H1 (cell line): ENCODE results near the gene SAMD4A. TPM values are rescaled to one million over a fixed set of nuclear protein-coding genes. Genes with fewer than 3 reads are reported as not detected.

Experiments used
- CTCF ChIA-PET: fragments of 300-600 bp; sonication (Branson Sonifier 250); formaldehyde crosslinking; loops from one replicate; lab custom pipeline; 2021; ENCODE audit not compliant: partially characterized antibody; lab: Charles Lee
- POLR2A ChIA-PET: fragments of 300-600 bp; sonication (Branson Sonifier 250); formaldehyde crosslinking; loops from one replicate; lab custom pipeline; 2021; ENCODE audit warnings: inconsistent platforms; ENCODE audit not compliant: partially characterized antibody; lab: Charles Lee
- DNase-seq, 2 experiments: peaks; one replicate each; pipeline versions ENCODE4 v3.0.0 to v3.0.0-alpha.2; 2010 to 2022; ENCODE audit warnings: low spot score in 2 of 2, low read depth in 1 of 2, mixed read lengths in 1 of 2
- FAIRE-seq: peaks from 2 replicates; lab custom pipeline; 2011; peaks lifted over from hg19 to GRCh38; lab: Jason Lieb, UNC
- H2AFZ ChIP-seq: 2 replicates; pipeline ENCODE4 v1.8.1; 2012; ENCODE audit warnings: low read length, inconsistent platforms
- H2AK5ac ChIP-seq: 2 replicates; pipeline ENCODE4 v1.6.1; 2013; ENCODE audit warnings: low read depth, low read length
- H2BK120ac ChIP-seq: replicated peaks from 2 replicates; pipeline ENCODE3; 2013; ENCODE audit warnings: low read depth, low read length, inconsistent platforms
- H2BK12ac ChIP-seq: 2 replicates; pipeline ENCODE4 v1.6.1; 2013; ENCODE audit warnings: low read depth, low read length
- H2BK15ac ChIP-seq: 2 replicates; pipeline ENCODE4 v1.6.1; 2013; ENCODE audit warnings: low read length
- H2BK20ac ChIP-seq: 2 replicates; pipeline ENCODE4 v1.6.1; 2013; ENCODE audit warnings: low read length
- H2BK5ac ChIP-seq: 2 replicates; pipeline ENCODE4 v1.6.1; 2013; ENCODE audit warnings: low read depth, low read length
- H3K14ac ChIP-seq: 2 replicates; pipeline ENCODE4 v1.6.1; 2013; ENCODE audit warnings: inconsistent platforms; ENCODE audit not compliant: insufficient read length
- H3K18ac ChIP-seq: 2 replicates; pipeline ENCODE4 v1.6.1; 2013; ENCODE audit warnings: low read length; ENCODE audit errors: extremely low read depth
- H3K23ac ChIP-seq: 2 replicates; pipeline ENCODE4 v1.6.1; 2013; ENCODE audit warnings: inconsistent platforms; ENCODE audit not compliant: insufficient read length
- H3K23me2 ChIP-seq: 2 replicates; pipeline ENCODE4 v1.6.1; 2013; ENCODE audit warnings: low read depth, low read length
- H3K27ac ChIP-seq: 2 replicates; pipeline ENCODE4 v1.6.1; 2011; ENCODE audit warnings: low read depth, low read length, inconsistent platforms
- H3K27me3 ChIP-seq, 4 experiments: replicated peaks in 1 of 4; 1 replicate in 1 of 4; 2 replicates in 3 of 4; pipeline versions ENCODE4 v1.6.1 to v1.8.1; 2011 to 2013; ENCODE audit warnings: low read length in 3 of 4, mild to moderate bottlenecking in 3 of 4, inconsistent platforms in 2 of 4, mixed read lengths in 2 of 4, moderate library complexity in 1 of 4; ENCODE audit not compliant: control insufficient read depth in 3 of 4, insufficient read depth in 3 of 4; ENCODE audit errors: extremely low read depth in 1 of 4
- H3K36me3 ChIP-seq, 4 experiments: 2 replicates each; pipeline versions ENCODE4 v1.6.1 to v1.8.1; 2011 to 2013; ENCODE audit warnings: mild to moderate bottlenecking in 4 of 4, low read length in 3 of 4, moderate library complexity in 2 of 4, control low read depth in 1 of 4, inconsistent platforms in 1 of 4; ENCODE audit not compliant: insufficient read depth in 4 of 4, control insufficient read depth in 2 of 4
- H3K4ac ChIP-seq: replicated peaks from 2 replicates; pipeline ENCODE3; 2013; ENCODE audit warnings: low read length, low read depth, mixed read lengths, inconsistent platforms; ENCODE audit not compliant: insufficient read length
- H3K4me1 ChIP-seq, 4 experiments: replicated peaks in 1 of 4; 1 replicate in 1 of 4; 2 replicates in 3 of 4; pipeline versions ENCODE4 v1.6.1 to v1.8.1; 2011 to 2013; ENCODE audit warnings: low read length in 3 of 4, inconsistent platforms in 2 of 4, mixed read lengths in 1 of 4; ENCODE audit not compliant: insufficient read depth in 4 of 4, control insufficient read depth in 3 of 4
- H3K4me2 ChIP-seq, 2 experiments: 2 replicates each; pipeline versions ENCODE4 v1.6.1 to v1.8.1; 2011 to 2013; ENCODE audit warnings: low read depth in 2 of 2, low read length in 2 of 2, control low read depth in 1 of 2, inconsistent platforms in 1 of 2, mild to moderate bottlenecking in 1 of 2; ENCODE audit not compliant: insufficient read depth in 1 of 2
- H3K4me3 ChIP-seq, 4 experiments: fragments of 200-600, 300-600 bp in 1 of 4; sonication (generic), shearing (Covaris generic), sonication (Bioruptor Twin) in 1 of 4; 2 replicates each; pipeline versions ENCODE4 v1.5.1 to v1.8.1; 2011 to 2016; ENCODE audit warnings: low read length in 4 of 4, low read depth in 3 of 4, control low read depth in 2 of 4, inconsistent platforms in 2 of 4, mild to moderate bottlenecking in 2 of 4, mixed read lengths in 1 of 4, moderate library complexity in 1 of 4; ENCODE audit not compliant: insufficient read depth in 2 of 4; ENCODE audit errors: extremely low read depth in 1 of 4
- H3K56ac ChIP-seq: replicated peaks from 2 replicates; pipeline ENCODE3; 2013; ENCODE audit warnings: low read depth, mild to moderate bottlenecking, mixed read lengths, low read length, inconsistent platforms; ENCODE audit not compliant: insufficient read length
- H3K79me1 ChIP-seq: 2 replicates; pipeline ENCODE4 v1.6.1; 2013; ENCODE audit warnings: low read depth, low read length, control low read depth
- H3K79me2 ChIP-seq, 2 experiments: 2 replicates each; pipeline versions ENCODE4 v1.6.1 to v1.8.1; 2012 to 2013; ENCODE audit warnings: low read length in 2 of 2, mild to moderate bottlenecking in 2 of 2, inconsistent platforms in 1 of 2; ENCODE audit not compliant: insufficient read depth in 2 of 2, control insufficient read depth in 1 of 2
- H3K9ac ChIP-seq, 4 experiments: replicated peaks in 1 of 4; 1 replicate in 1 of 4; 2 replicates in 3 of 4; pipeline versions ENCODE4 v1.6.1 to v1.8.1; 2011 to 2013; ENCODE audit warnings: low read depth in 3 of 4, low read length in 3 of 4, control low read depth in 2 of 4, mild to moderate bottlenecking in 2 of 4, moderate library complexity in 2 of 4, inconsistent platforms in 1 of 4; ENCODE audit errors: extremely low read depth in 1 of 4
- H3K9me3 ChIP-seq, 2 experiments: 2 replicates each; pipeline versions ENCODE4 v1.6.1 to v1.8.1; 2012 to 2013; ENCODE audit warnings: mild to moderate bottlenecking in 2 of 2, moderate library complexity in 2 of 2, control low read depth in 1 of 2, inconsistent platforms in 1 of 2, low read depth in 1 of 2, low read length in 1 of 2, mixed read lengths in 1 of 2; ENCODE audit not compliant: insufficient read depth in 2 of 2
- H4K20me1 ChIP-seq, 2 experiments: replicated peaks in 1 of 2; 2 replicates each; pipeline versions ENCODE3 to v1.8.1; 2011 to 2013; ENCODE audit warnings: inconsistent platforms in 2 of 2, low read length in 2 of 2, mild to moderate bottlenecking in 1 of 2; ENCODE audit not compliant: insufficient read depth in 2 of 2, control insufficient read depth in 1 of 2
- H4K5ac ChIP-seq: 2 replicates; pipeline ENCODE4 v1.6.1; 2013; ENCODE audit warnings: low read length, low read depth, mixed read lengths, inconsistent platforms; ENCODE audit not compliant: insufficient read length
- H4K8ac ChIP-seq: 2 replicates; pipeline ENCODE4 v1.8.0; 2013; ENCODE audit warnings: mild to moderate bottlenecking, moderate library complexity, low read length, inconsistent platforms; ENCODE audit not compliant: insufficient read depth; ENCODE audit errors: extremely low read depth
- H4K91ac ChIP-seq: replicated peaks from 2 replicates; pipeline ENCODE3; 2013; ENCODE audit warnings: low read length, mixed read lengths, inconsistent platforms; ENCODE audit not compliant: insufficient read length
- ASH2L ChIP-seq: fragments of 200-600, 300-600 bp; sonication (generic); IDR thresholded peaks from one replicate; pipeline ENCODE4 v1.7.1; 2017; ENCODE audit warnings: low read length
- CBX5 ChIP-seq: fragments of 300-800, 300-1000 bp; sonication (generic); IDR thresholded peaks from 2 replicates; pipeline ENCODE4 v1.7.1; 2016; ENCODE audit warnings: antibody characterized with exemption, low read length, low read depth
- FOSL1 ChIP-seq: IDR thresholded peaks from 2 replicates; pipeline ENCODE4 v1.6.1; 2011; ENCODE audit warnings: mild to moderate bottlenecking, low read depth, low read length, moderate library complexity; ENCODE audit not compliant: insufficient read depth
- GTF2F1 ChIP-seq: IDR thresholded peaks from 2 replicates; pipeline ENCODE4 v1.6.1; 2012; ENCODE audit warnings: low read depth, low read length, improper control_type of control experiment, borderline replicate concordance
- HDAC6 ChIP-seq: IDR thresholded peaks from one replicate; pipeline ENCODE4 v1.7.1; 2012; ENCODE audit warnings: low read depth, mild to moderate bottlenecking, inconsistent platforms, low read length, moderate library complexity
- JUN ChIP-seq: IDR thresholded peaks from 2 replicates; pipeline ENCODE4 v1.6.1; 2011; ENCODE audit warnings: low read depth, mild to moderate bottlenecking, improper control_type of control experiment, low read length
- PHF8 ChIP-seq: fragments of 200-600 bp; sonication (generic); conservative IDR thresholded peaks from 2 replicates; pipeline ENCODE4 v1.7.1; 2012; ENCODE audit warnings: low read depth, mild to moderate bottlenecking, inconsistent platforms, low read length, moderate library complexity
- SP2 ChIP-seq: IDR thresholded peaks from 2 replicates; pipeline ENCODE4 v1.6.1; 2012; ENCODE audit warnings: mild to moderate bottlenecking, low read length, inconsistent platforms
- SRF ChIP-seq: IDR thresholded peaks from 2 replicates; pipeline ENCODE4 v1.6.1; 2011; ENCODE audit warnings: mild to moderate bottlenecking, low read depth, low read length, moderate library complexity
- YY1 ChIP-seq: IDR thresholded peaks from 2 replicates; pipeline ENCODE4 v1.6.1; 2011; ENCODE audit warnings: low read depth, mild to moderate bottlenecking, low read length
- WGBS, 2 experiments: shearing (Covaris generic) in 1 of 2; methylation state at CpG; one replicate each; pipeline versions ENCODE4 v1.1.6 to v1.1.7; 2013 to 2015; ENCODE audit warnings: low lambda C conversion rate in 2 of 2, mixed read lengths in 2 of 2, inconsistent platforms in 1 of 2, low coverage in 1 of 2, missing lambda C conversion rate in 1 of 2; ENCODE audit not compliant: insufficient replicate concordance in 2 of 2, insufficient coverage in 1 of 2, insufficient read length in 1 of 2; ENCODE audit errors: extremely low coverage in 1 of 2, missing lambda C conversion rate in 1 of 2; 5-methylcytosine and 5-hydroxymethylcytosine counted together
- polyA plus RNA-seq, 7 experiments: library from polyadenylated mRNA; depleted of rRNA in 3 of 7; stranded (reverse) in 5 of 7; unstranded in 2 of 7; fragments of >200 nt in 5 of 7; fragments of 200-250 nt in 2 of 7; gene quantifications; 1 replicate in 5 of 7; 2 replicates in 1 of 7; 4 replicates in 1 of 7; pipeline versions ENCODE4 v1.2.1 to v1.2.3, GENCODE V29; 2011 to 2013; ENCODE audit warnings: missing spikeins in 2 of 7, mixed read lengths in 2 of 7
- total RNA-seq: library from RNA; stranded (reverse); fragmentation: NEBNext Ultra II Directional; extraction: Animal tissue kit (Norgen Biotek cat#: 25700); gene quantifications from 2 replicates; pipeline ENCODE4 v1.2.1, GENCODE V29; 2021

The SAMD4A gene
- total and polyA plus RNA-seq, 2 of the 8 experiments (the other 6 are each of a cell fraction or from before 2014, with no cell fraction given): 2.4 to 12.3 TPM

DNA sequence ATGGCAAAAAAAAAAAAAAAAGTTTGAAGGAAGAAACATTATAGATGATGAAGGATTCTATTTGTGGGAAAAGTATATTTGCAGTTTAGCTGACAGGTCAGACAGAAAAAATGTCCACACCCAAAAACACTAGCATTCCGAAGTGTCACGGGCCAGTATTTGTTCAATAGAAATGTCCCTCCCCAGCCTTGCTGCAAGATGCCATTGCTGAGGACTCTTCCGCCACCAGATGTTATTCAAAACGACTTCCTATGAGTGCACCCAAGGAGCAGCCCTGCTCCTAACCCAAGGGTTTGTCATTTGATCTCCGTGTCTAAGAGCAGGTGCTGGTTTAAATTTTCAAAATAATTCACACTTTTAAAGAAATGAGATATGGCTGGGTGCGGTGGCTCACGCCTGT is 172.6 kb downstream of the SAMD4A start:
- no peak overlapping the region for H2BK12ac ChIP-seq
- H3K27me3 ChIP-seq: no peaks in the 10 kb centered on the region
- WGBS, 2 experiments: 98% methylated on average over 7 of the region's 7 CpGs; no CpG with 5 or more reads in 1 of the 2 experiments
- H2AK5ac ChIP-seq: no peak overlapping the region
- no peak overlapping the region for H3K4me2 ChIP-seq
- no peak overlapping the region for H3K4me3 ChIP-seq
- ChIA-PET CTCF (interaction anchor here (1.3 to 3.4 kb wide), 2 partner anchors 15 to 34 kb away, joined by 7 to 15 read pairs; no protein-coding TSS in a partner anchor), POLR2A (no interaction called here)
- TF ChIP-seq HDAC6 (no peak), SRF (no peak), GTF2F1 (no peak), FOSL1 (no peak), CBX5 (no peak), ASH2L (no peak), JUN (no peak), YY1 (no peak), PHF8 (no peak), SP2 (no peak)
- no peak overlapping the region for H2BK20ac ChIP-seq
- H4K91ac ChIP-seq: no peak overlapping the region
- no peak overlapping the region for H3K27ac ChIP-seq
- DNase-seq (no peak), FAIRE-seq (no peak)
- H2BK120ac ChIP-seq: no peak overlapping the region
- H4K5ac ChIP-seq: no peak overlapping the region
- H3K9ac ChIP-seq: no peak overlapping the region
- no peak overlapping the region for H3K23ac ChIP-seq
- H3K14ac ChIP-seq: no peak overlapping the region
- H3K9me3 ChIP-seq: no peaks in the 10 kb centered on the region
- H3K18ac ChIP-seq: no peak overlapping the region
- H2AFZ ChIP-seq: no peak overlapping the region
- no peaks in the 10 kb centered on the region for H3K23me2 ChIP-seq
- H4K8ac ChIP-seq: no peak overlapping the region
- H2BK15ac ChIP-seq: no peak overlapping the region
- H3K79me2 ChIP-seq: no peaks in the 10 kb centered on the region
- no peak overlapping the region for H3K56ac ChIP-seq
- H4K20me1 ChIP-seq: peaks cover 0 to 2% of the 10 kb centered on the region in 2 experiments
- H3K79me1 ChIP-seq: no peaks in the 10 kb centered on the region; the same call in 1 of the 2 replicates
- no peak overlapping the region for H2BK5ac ChIP-seq
- H3K4ac ChIP-seq: no peak overlapping the region
- H3K36me3 ChIP-seq: no peaks in the 10 kb centered on the region
- no peaks in the 10 kb centered on the region for H3K4me1 ChIP-seq
